ENCODE data around the gene FREY1. TPM values are rescaled to one million over a fixed set of nuclear protein-coding genes. Genes with fewer than 3 reads are reported as not detected.

FREY1 gene
- total RNA-seq, 2 donors from 2014 or later = 0.59 to 2.8 TPM

DNA sequence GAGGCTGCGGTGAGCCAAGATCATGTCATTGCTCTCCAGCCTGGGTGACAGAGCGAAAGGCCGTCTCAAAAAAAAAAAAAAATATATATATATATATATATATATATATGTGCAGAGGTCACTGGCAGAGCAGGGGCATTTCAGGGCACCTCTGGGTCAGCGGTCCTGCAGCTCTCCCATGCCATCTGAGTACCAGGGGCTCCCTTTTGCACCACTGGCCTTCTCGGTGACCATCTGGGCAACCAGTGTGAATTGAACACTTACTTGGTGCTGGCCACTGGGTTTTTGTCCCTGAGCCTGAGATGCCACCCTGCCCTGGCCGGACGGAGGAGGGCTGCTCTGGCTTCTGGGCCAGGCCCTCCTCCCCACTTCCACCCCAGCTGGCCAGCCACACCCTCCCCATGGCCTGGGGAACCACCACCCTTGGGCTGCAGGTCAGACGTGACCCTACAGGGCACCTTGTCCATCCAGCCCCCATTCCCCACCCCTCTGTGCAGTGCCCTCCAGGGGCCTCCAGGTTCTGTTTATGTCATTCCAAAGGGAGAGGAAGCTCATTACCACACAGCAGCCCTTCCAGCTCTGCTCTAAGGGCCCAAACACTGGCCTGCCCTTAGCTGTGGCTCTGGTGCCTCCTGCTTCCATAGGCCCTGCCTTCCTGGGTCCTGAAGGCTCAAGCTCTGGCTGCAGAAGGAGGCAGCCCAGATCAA, 11.4 kb downstream of the FREY1 start:
- Histone ChIP-seq H3K27me3 (replicated peaks; ENCODE audit: insufficient read depth) (no peaks in the 10 kb centered on the region), H3K4me1 (replicated peaks) (peaks cover 2% of the 10 kb centered on the region), H3K4me3 (no peak overlapping the region), H3K9me3 (no peaks in the 10 kb centered on the region), H3K36me3 (no peaks in the 10 kb centered on the region), H3K27ac (no peak overlapping the region)
- WGBS = 88% methylated on average over 8 of the region's 8 CpGs
- intact Hi-C loops (cut with DNase I) = no loop called here
- DNase-seq (ENCODE audit: low spot score) = no peak
- TF ChIP-seq POLR2AphosphoS5 (IDR thresholded peaks at IDR 0.05) = no peak
- TF ChIP-seq CTCF (IDR thresholded peaks at IDR 0.05) = no peak
- TF ChIP-seq POLR2A (IDR thresholded peaks at IDR 0.05) = no peak

DNA sequence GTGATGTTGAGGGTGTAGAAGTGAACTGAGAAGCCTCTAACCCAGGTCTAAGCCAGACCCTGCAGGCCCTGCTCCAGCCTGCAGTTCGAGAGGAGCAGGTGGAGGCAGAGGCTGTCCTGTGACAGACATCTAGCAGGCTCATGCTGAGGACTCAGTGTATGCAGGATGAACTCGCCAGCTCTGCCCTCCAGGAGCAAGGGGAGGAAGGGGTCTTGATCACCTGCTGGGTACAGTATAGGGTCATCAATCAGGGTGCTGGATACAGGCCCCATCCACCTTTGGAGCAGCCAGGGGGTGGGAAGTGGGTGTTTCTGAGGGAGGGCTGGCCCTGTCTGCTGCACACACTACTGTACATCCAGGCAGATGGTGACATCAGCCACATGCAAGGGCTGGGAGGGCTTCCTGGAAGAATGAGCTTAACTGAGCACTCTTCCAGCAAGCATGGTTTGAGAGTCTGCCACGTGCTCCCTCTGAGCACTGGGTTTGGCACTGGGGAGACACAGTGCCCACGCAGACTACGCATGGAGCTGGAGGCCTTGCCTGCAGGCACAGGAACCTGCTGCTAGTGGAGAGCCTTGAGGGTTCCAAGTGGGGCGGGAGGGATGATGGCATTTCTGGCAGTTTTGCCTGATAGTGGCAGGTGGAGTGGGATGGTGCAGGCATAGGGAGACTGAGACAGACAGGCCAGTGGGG, 12.4 kb downstream of the FREY1 start:
- intact Hi-C loops (cut with DNase I) = no loop called here
- no peak overlapping the region for H3K4me3 ChIP-seq
- no peaks in the 10 kb centered on the region for H3K9me3 ChIP-seq
- no peaks in the 10 kb centered on the region for H3K27me3 ChIP-seq (replicated peaks; ENCODE audit: insufficient read depth)
- H3K27ac ChIP-seq = no peak overlapping the region
- DNase-seq (ENCODE audit: low spot score) = no peak
- no peaks in the 10 kb centered on the region for H3K36me3 ChIP-seq
- 90% methylated on average over 6 of the region's 6 CpGs for WGBS
- no peak for TF ChIP-seq CTCF (IDR thresholded peaks at IDR 0.05)
- TF ChIP-seq POLR2A (IDR thresholded peaks at IDR 0.05) = no peak
- TF ChIP-seq POLR2AphosphoS5 (IDR thresholded peaks at IDR 0.05) = no peak
- no peaks in the 10 kb centered on the region for H3K4me1 ChIP-seq (replicated peaks)

DNA sequence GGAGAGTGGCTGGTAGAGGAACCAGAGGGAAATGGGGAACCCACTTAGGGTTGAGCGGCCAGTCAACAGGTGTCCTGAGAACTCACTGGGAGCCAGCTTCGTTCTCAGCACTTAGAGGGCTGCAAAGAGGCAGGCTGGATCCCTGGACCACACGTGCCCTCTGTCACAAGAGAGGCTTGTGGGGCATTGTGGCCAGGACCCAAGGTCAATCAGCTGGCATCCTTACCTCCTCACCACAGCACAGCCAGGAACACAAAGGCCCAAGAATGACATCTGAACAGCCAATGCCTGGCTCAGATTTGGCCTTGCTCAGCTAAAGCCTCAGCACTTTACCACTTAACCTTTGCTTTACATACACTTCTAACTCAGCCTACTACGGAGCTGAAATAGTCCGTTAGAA, 14.2 kb downstream of the FREY1 start:
- H3K27ac ChIP-seq = no peak overlapping the region
- H3K4me3 ChIP-seq = no peak overlapping the region
- no peaks in the 10 kb centered on the region for H3K36me3 ChIP-seq
- H3K9me3 ChIP-seq = no peaks in the 10 kb centered on the region
- DNase-seq (ENCODE audit: low spot score) = no peak
- intact Hi-C loops (cut with DNase I) = no loop called here
- no peaks in the 10 kb centered on the region for H3K27me3 ChIP-seq (replicated peaks; ENCODE audit: insufficient read depth)
- no peaks in the 10 kb centered on the region for H3K4me1 ChIP-seq (replicated peaks)
- WGBS = 92% methylated on average over 5 of the region's 5 CpGs
- TF ChIP-seq POLR2A (IDR thresholded peaks at IDR 0.05) = no peak
- TF ChIP-seq POLR2AphosphoS5 (IDR thresholded peaks at IDR 0.05) = no peak
- no peak for TF ChIP-seq CTCF (IDR thresholded peaks at IDR 0.05)

- intact Hi-C loops (cut with DNase I) = no loop called here
Measured at GRCh38 chr11:45890886-45891550, 16.1 kb downstream of the FREY1 start.

More at GRCh38 chr11:45890886-45891550, 16.1 kb downstream of the FREY1 start:
- Histone ChIP-seq H3K4me1 (replicated peaks) (no peaks in the 10 kb centered on the region), H3K4me3 (no peak overlapping the region), H3K27ac (no peak overlapping the region), H3K27me3 (replicated peaks; ENCODE audit: insufficient read depth) (no peaks in the 10 kb centered on the region), H3K36me3 (no peaks in the 10 kb centered on the region), H3K9me3 (no peaks in the 10 kb centered on the region)
- TF ChIP-seq POLR2AphosphoS5 (IDR thresholded peaks at IDR 0.05) (no peak), CTCF (IDR thresholded peaks at IDR 0.05) (no peak), POLR2A (IDR thresholded peaks at IDR 0.05) (no peak)
- 71% methylated on average over 8 of the region's 9 CpGs for WGBS
- no peak for DNase-seq (ENCODE audit: low spot score)
